OCI-LY1 (cell line): ENCODE data around the gene USP50.
"Not testable (repeated sequence)": the region's sequence is repeated elsewhere in the genome, so short reads cannot be mapped to it uniquely, and the experiment has no call there.

Experiments
- H2AFZ ChIP-seq: fragments of 200-600 bp; sonication (generic), shearing (Covaris generic); 2 replicates; pipeline ENCODE4 v1.6.0; 2014; ENCODE audit warnings: antibody characterized with exemption, mild to moderate bottlenecking, low read length
- H3F3A ChIP-seq: fragments of 200-600 bp; sonication (generic), shearing (Covaris generic); 2 replicates; pipeline ENCODE4 v1.6.0; 2014; ENCODE audit warnings: mild to moderate bottlenecking, antibody characterized with exemption, low read length, moderate library complexity; ENCODE audit not compliant: insufficient read depth
- H3K27ac ChIP-seq: fragments of 200-600 bp; sonication (generic); 2 replicates; pipeline ENCODE4 v1.5.1; 2014; ENCODE audit warnings: low read length, mixed run types, mild to moderate bottlenecking, low read depth; ENCODE audit not compliant: poor library complexity, severe bottlenecking
- H3K27me3 ChIP-seq: fragments of 200-600 bp; sonication (generic); 2 replicates; pipeline ENCODE4 v1.6.0; 2014; ENCODE audit warnings: antibody characterized with exemption, mild to moderate bottlenecking, low read length, moderate library complexity; ENCODE audit not compliant: insufficient read depth
- H3K36me3 ChIP-seq: fragments of 200-600 bp; sonication (generic); 2 replicates; pipeline ENCODE4 v1.6.1; 2014; ENCODE audit warnings: mild to moderate bottlenecking, antibody characterized with exemption, low read length, moderate library complexity, mixed read lengths; ENCODE audit not compliant: insufficient read depth
- H3K4me1 ChIP-seq: fragments of 200-600 bp; sonication (generic); 2 replicates; pipeline ENCODE4 v1.5.1; 2014; ENCODE audit warnings: mild to moderate bottlenecking, low read length, moderate library complexity; ENCODE audit not compliant: insufficient read depth, severe bottlenecking
- H3K4me2 ChIP-seq: fragments of 200-600 bp; sonication (generic), shearing (Covaris generic); 2 replicates; pipeline ENCODE4 v1.6.1; 2014; ENCODE audit warnings: low read length
- H3K4me3 ChIP-seq: fragments of 200-600 bp; sonication (generic); 2 replicates; pipeline ENCODE4 v1.5.1; 2014; ENCODE audit warnings: low read length, low read depth, mild to moderate bottlenecking, mixed read lengths; ENCODE audit not compliant: poor library complexity, severe bottlenecking
- H3K79me2 ChIP-seq: fragments of 200-600 bp; shearing (Covaris generic); 2 replicates; pipeline ENCODE4 v1.6.1; 2016; ENCODE audit warnings: mixed run types, low read length, mixed read lengths; ENCODE audit not compliant: insufficient read depth
- H3K9ac ChIP-seq: fragments of 200-600 bp; sonication (generic), shearing (Covaris generic); 2 replicates; pipeline ENCODE4 v1.6.1; 2014; ENCODE audit warnings: mild to moderate bottlenecking, low read length, mixed read lengths
- H3K9me2 ChIP-seq: fragments of 200-600 bp; sonication (generic), shearing (Covaris generic); 2 replicates; pipeline ENCODE4 v1.6.1; 2014; ENCODE audit warnings: low read depth, mild to moderate bottlenecking, low read length, mixed read lengths
- H3K9me3 ChIP-seq: fragments of 200-600 bp; shearing (Covaris generic); 2 replicates; pipeline ENCODE4 v1.6.1; 2014; ENCODE audit warnings: low read length, mixed read lengths
- H4K20me1 ChIP-seq: fragments of 200-600 bp; sonication (generic), shearing (Covaris generic); 2 replicates; pipeline ENCODE4 v1.6.0; 2016; ENCODE audit warnings: mild to moderate bottlenecking, low read length; ENCODE audit not compliant: insufficient read depth
- EZH2 ChIP-seq: fragments of 200-600 bp; sonication (generic), shearing (Covaris generic); IDR thresholded peaks from 2 replicates; pipeline ENCODE4 v1.8.0; 2017; ENCODE audit warnings: borderline replicate concordance, mixed run types, mild to moderate bottlenecking, antibody characterized with exemption, low read length, moderate library complexity, mixed read lengths
- TF ChIP-seq, protein P1 (sequence below): fragments of 200-600 bp; sonication (generic), shearing (Covaris generic); IDR thresholded peaks from 2 replicates; pipeline ENCODE4 v1.5.1; 2017; ENCODE audit warnings: mild to moderate bottlenecking, antibody characterized with exemption, low read length, moderate library complexity, mixed read lengths

The USP50 gene

DNA sequence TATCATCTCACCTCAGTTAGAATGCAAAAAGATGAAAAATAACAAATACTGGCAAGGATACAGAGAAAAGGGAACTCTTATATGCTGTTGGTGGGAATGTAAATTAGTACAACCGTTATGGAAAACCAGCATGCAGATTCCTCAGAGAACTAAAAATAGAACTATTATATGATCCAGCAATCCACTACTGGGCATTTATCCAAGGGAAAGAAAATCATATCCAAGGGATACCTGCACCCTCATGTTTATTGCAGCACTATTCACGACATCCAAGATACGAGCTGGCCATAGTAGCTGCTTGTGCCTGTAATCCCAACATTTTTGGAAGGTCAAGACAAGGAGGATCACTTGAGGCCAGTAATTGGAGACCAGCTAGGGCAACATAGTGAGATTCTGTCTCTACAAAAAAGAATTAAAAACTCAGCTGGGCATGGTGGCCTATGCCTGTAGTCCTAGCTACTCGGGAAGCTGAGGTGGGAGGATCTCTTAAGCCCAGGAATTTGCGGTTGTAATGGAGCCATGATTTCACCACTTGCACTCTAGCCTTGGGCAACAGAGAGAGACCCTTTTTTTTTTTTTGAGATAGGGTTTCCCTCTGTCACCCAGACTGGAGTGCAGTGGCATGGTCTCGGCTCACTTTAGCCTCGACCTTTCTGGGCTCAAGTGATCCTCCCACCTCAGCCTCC is 26.6 kb downstream of the USP50 start:
- no peaks in the 10 kb centered on the region for H3K4me1 ChIP-seq
- H2AFZ ChIP-seq: no peak overlapping the region
- 0 out of 2 replicates have a peak, but pooled peaks cover 4% of the 10 kb centered on the region for H3K9me3 ChIP-seq
- no peak overlapping the region for H3K4me2 ChIP-seq
- no peaks in the 10 kb centered on the region for H3K27me3 ChIP-seq
- no peaks in the 10 kb centered on the region for H4K20me1 ChIP-seq
- H3K27ac ChIP-seq: no peak overlapping the region
- no peak overlapping the region for H3K9ac ChIP-seq
- no peak overlapping the region for H3K4me3 ChIP-seq
- H3K36me3 ChIP-seq: no peaks in the 10 kb centered on the region
- H3K9me2 ChIP-seq: no peaks in the 10 kb centered on the region
- no peaks in the 10 kb centered on the region for H3F3A ChIP-seq
- H3K79me2 ChIP-seq: no peaks in the 10 kb centered on the region
- no peak for TF ChIP-seq EZH2
- TF ChIP-seq, protein P1, sequence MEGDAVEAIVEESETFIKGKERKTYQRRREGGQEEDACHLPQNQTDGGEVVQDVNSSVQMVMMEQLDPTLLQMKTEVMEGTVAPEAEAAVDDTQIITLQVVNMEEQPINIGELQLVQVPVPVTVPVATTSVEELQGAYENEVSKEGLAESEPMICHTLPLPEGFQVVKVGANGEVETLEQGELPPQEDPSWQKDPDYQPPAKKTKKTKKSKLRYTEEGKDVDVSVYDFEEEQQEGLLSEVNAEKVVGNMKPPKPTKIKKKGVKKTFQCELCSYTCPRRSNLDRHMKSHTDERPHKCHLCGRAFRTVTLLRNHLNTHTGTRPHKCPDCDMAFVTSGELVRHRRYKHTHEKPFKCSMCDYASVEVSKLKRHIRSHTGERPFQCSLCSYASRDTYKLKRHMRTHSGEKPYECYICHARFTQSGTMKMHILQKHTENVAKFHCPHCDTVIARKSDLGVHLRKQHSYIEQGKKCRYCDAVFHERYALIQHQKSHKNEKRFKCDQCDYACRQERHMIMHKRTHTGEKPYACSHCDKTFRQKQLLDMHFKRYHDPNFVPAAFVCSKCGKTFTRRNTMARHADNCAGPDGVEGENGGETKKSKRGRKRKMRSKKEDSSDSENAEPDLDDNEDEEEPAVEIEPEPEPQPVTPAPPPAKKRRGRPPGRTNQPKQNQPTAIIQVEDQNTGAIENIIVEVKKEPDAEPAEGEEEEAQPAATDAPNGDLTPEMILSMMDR: no peak

DNA sequence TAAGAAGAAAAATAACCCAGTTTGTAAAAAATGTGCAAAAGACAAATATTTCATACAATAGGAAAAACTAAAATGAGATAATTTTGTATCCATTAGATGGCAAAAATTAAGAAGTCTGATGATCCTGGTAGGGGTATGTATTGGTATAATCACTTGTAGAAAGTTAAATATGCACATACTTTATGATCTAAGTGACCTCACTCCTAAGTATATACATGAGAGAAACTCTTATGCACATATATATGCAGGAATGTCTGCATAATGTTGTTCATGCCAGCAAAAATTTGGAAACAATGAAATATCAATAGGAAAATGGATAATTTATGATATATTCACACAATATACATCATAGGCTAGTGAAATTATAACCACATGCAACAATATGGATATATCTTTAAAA is 33.5 kb downstream of the USP50 start:
- H3K9me2 ChIP-seq: no peaks in the 10 kb centered on the region
- no peak overlapping the region for H3K4me2 ChIP-seq
- no peaks in the 10 kb centered on the region for H3F3A ChIP-seq
- H3K4me1 ChIP-seq: no peaks in the 10 kb centered on the region
- H3K9me3 ChIP-seq: 0 out of 2 replicates have a peak, but pooled peaks cover 4% of the 10 kb centered on the region
- no peaks in the 10 kb centered on the region for H4K20me1 ChIP-seq
- H3K36me3 ChIP-seq: no peaks in the 10 kb centered on the region
- no peak overlapping the region for H3K9ac ChIP-seq
- no peak overlapping the region for H3K4me3 ChIP-seq
- no peak overlapping the region for H3K27ac ChIP-seq
- H3K79me2 ChIP-seq: no peaks in the 10 kb centered on the region
- H3K27me3 ChIP-seq: no peaks in the 10 kb centered on the region
- TF ChIP-seq, protein P1: no peak
- no peak for TF ChIP-seq EZH2
- H2AFZ ChIP-seq: no peak overlapping the region

DNA sequence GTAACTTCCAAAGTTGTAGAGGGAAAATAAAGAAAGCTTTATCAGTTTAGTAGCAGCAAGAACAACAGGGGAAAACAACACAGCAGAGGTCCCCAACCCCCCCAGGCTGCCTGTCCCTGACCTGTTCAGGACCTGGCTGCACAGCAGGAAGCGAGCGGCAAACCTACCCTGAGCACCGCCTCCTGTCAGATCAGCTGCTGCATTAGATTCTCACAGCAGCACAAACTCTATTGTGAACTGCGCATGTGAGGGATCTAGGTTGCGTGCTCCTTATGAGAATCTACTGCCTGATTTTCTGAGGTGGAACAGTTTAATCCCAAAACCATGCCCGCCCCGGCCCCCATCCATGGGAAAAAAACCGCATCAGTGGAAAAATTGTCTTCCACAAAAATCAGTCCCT is 40.3 kb downstream of the USP50 start:
- no peaks in the 10 kb centered on the region for H3K9me3 ChIP-seq
- no peak overlapping the region for H3K4me3 ChIP-seq
- no peaks in the 10 kb centered on the region for H4K20me1 ChIP-seq
- H2AFZ ChIP-seq: no peak overlapping the region
- H3K4me1 ChIP-seq: no peaks in the 10 kb centered on the region
- H3K9ac ChIP-seq: no peak overlapping the region
- H3K27me3 ChIP-seq: no peaks in the 10 kb centered on the region
- H3K4me2 ChIP-seq: no peak overlapping the region
- no peaks in the 10 kb centered on the region for H3K9me2 ChIP-seq
- H3K79me2 ChIP-seq: no peaks in the 10 kb centered on the region
- TF ChIP-seq, protein P1: no peak
- TF ChIP-seq EZH2: no peak
- peaks cover 13% of the 10 kb centered on the region for H3K36me3 ChIP-seq
- no peak overlapping the region for H3K27ac ChIP-seq
- H3F3A ChIP-seq: no peaks in the 10 kb centered on the region

DNA sequence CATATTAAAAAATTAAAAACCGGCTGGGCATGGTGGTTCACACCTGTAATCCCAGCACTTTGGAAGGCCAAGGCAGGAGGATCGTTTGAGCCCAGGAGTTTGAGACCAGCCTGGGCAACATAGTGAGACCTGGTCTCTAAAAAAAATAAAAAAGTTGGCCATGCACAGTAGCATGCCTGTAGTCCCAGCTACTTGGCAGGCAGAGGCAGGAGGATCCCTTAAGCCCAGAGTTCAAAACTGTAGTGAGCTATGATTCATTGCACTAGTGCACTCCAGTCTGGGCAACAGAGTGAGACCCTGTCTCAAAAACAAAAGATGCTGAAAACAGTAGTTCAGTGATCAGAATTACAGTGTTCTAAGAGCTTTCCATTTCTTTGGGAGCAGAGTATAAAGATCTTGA is 40.8 kb downstream of the USP50 start:
- not testable (repeated sequence) for H3K27me3 ChIP-seq, H3K79me2 ChIP-seq, H3K4me2 ChIP-seq, H3K9me3 ChIP-seq, H3K4me1 ChIP-seq, H4K20me1 ChIP-seq, H3K27ac ChIP-seq, H3K4me3 ChIP-seq, H3K9me2 ChIP-seq, H3K9ac ChIP-seq, H3F3A ChIP-seq, H2AFZ ChIP-seq
- H3K36me3 ChIP-seq: peaks cover 17% of the 10 kb centered on the region
